Measurements from ENCODE around the gene CHI3L1.

CHI3L1 gene

GRCh38 chr1:203204756-203205155 lies 18.3 kb upstream of the CHI3L1 start:
- no peak for DNase-seq

GRCh38 chr1:203202431-203203245 lies 16.1 kb upstream of the CHI3L1 start:
- peak; percentile 72 to 82 (median 81) for DNase-seq

GRCh38 chr1:203201516-203202205 lies 15.2 kb upstream of the CHI3L1 start:
- DNase-seq = no peak

GRCh38 chr1:203200916-203201315 lies 14.4 kb upstream of the CHI3L1 start:
- DNase-seq = no peak

- DNase-seq = peak; percentile 69 to 81 (median 75)
These were observed 13.5 kb upstream of the CHI3L1 start for GRCh38 chr1:203199816-203200571.

GRCh38 chr1:203199481-203199815 lies 12.9 kb upstream of the CHI3L1 start:
- DNase-seq = no peak

GRCh38 chr1:203199002-203199401 lies 12.5 kb upstream of the CHI3L1 start:
- DNase-seq = no peak

GRCh38 chr1:203197625-203198024 lies 11.1 kb upstream of the CHI3L1 start:
- peak; percentile 46 to 47 (median 47) for DNase-seq

GRCh38 chr1:203196371-203196770 lies 9.9 kb upstream of the CHI3L1 start:
- no peak for DNase-seq

- no peak for DNase-seq
These were observed 4.4 kb upstream of the CHI3L1 start for GRCh38 chr1:203190949-203191348.

GRCh38 chr1:203189951-203190352 lies 3.4 kb upstream of the CHI3L1 start:
- DNase-seq = no peak

- DNase-seq = no peak
These were observed 2.3 kb upstream of the CHI3L1 start for GRCh38 chr1:203188686-203189232.

- no peak for DNase-seq
These were observed 1.3 kb upstream of the CHI3L1 start for GRCh38 chr1:203187689-203188264.

GRCh38 chr1:203187304-203187685 lies 791 bp upstream of the CHI3L1 start:
- peak; percentile 88 to 97 (median 90) for DNase-seq

GRCh38 chr1:203186091-203186445 lies 436 bp downstream of the CHI3L1 start:
- no peak for DNase-seq

- peak in 1 of 3 donors; percentile 29 for DNase-seq
These were observed 919 bp downstream of the CHI3L1 start for GRCh38 chr1:203185585-203185984.

GRCh38 chr1:203185061-203185461 lies 1.4 kb downstream of the CHI3L1 start:
- DNase-seq = no peak

- no peak for DNase-seq
These were observed 2.0 kb downstream of the CHI3L1 start for GRCh38 chr1:203184467-203184866.

- no peak for DNase-seq
These were observed 2.7 kb downstream of the CHI3L1 start for GRCh38 chr1:203183828-203184227.

GRCh38 chr1:203182387-203182953 lies 4.0 kb downstream of the CHI3L1 start:
- DNase-seq = no peak

GRCh38 chr1:203181586-203182386 lies 4.7 kb downstream of the CHI3L1 start:
- peak in 1 of 3 donors; percentile 35 for DNase-seq

Measured in suppressor macrophage treated with lipopolysaccharide for 1 hour (primary cell).